ENCODE data around the gene AUTS2. TPM values are rescaled to one million over a fixed set of nuclear protein-coding genes. Genes with fewer than 3 reads are reported as not detected.

Gene AUTS2
- total RNA-seq, 1 experiment from 2014 or later = 2.5 TPM

GRCh38 chr7:69700331-69700730 is 102.1 kb downstream of the AUTS2 start:
- no peaks in the 10 kb centered on the region for H3K27me3 ChIP-seq (ENCODE audit: control insufficient read depth, insufficient read depth, low read length)
- no TSS peak for BruUV-seq (replicated peaks)
- no peaks in the 10 kb centered on the region for H3K9me3 ChIP-seq (ENCODE audit: control insufficient read depth, insufficient read depth, low read depth, low read length)
- CTCF ChIA-PET = no interaction called here
- no peak overlapping the region for H3K4me3 ChIP-seq (ENCODE audit: low read depth in 2 of 2, low read length in 2 of 2)
- H3K4me1 ChIP-seq (ENCODE audit: control insufficient read depth, insufficient read depth, low read length) = no peaks in the 10 kb centered on the region
- DNase-seq (ENCODE audit: low read depth, low spot score) (no peak), ATAC-seq (no peak)
- intact Hi-C loops (cut with micrococcal nuclease; ENCODE audit: unreplicated experiment) (no loop called here), in situ Hi-C loops (cut with HindIII; ENCODE audit: low pct_unique_long_range_greater_than_20kb, low sequenced_read_pairs) (no loop called here)
- POLR2A ChIA-PET = interaction anchor here (0.5 kb wide), 1 partner anchor 49 kb away, joined by 4 read pairs; no protein-coding TSS in a partner anchor
- no peaks in the 10 kb centered on the region for H3K36me3 ChIP-seq (ENCODE audit: control insufficient read depth, insufficient read depth, low read length)
- H3K27ac ChIP-seq (ENCODE audit: low read length) = no peak overlapping the region
- TF ChIP-seq REST (IDR thresholded peaks at IDR 0.05; ENCODE audit: insufficient read depth in 1 of 2, low read depth in 2 of 2, low read length in 1 of 2) (no peak), POLR2AphosphoS5 (IDR thresholded peaks at IDR 0.05; ENCODE audit: low read depth, low read length) (no peak), CTCF (IDR thresholded peaks at IDR 0.05) (no peak), SIN3A (IDR thresholded peaks at IDR 0.05; ENCODE audit: borderline replicate concordance, insufficient read depth, low read depth, low read length) (no peak), TCF7L2 (IDR thresholded peaks at IDR 0.05; ENCODE audit: low read depth, low read length) (no peak)

- TF ChIP-seq TCF7L2 (IDR thresholded peaks at IDR 0.05; ENCODE audit: low read depth, low read length) (no peak), REST (IDR thresholded peaks at IDR 0.05; ENCODE audit: insufficient read depth in 1 of 2, low read depth in 2 of 2, low read length in 1 of 2) (no peak), POLR2AphosphoS5 (IDR thresholded peaks at IDR 0.05; ENCODE audit: low read depth, low read length) (no peak), CTCF (IDR thresholded peaks at IDR 0.05) (no peak)
- no TSS peak for BruUV-seq (replicated peaks)
- no peak for DNase-seq (ENCODE audit: low read depth, low spot score)
These were observed 103.0 kb downstream of the AUTS2 start for GRCh38 chr7:69701288-69701687.

More at GRCh38 chr7:69701288-69701687, 103.0 kb downstream of the AUTS2 start:
- in situ Hi-C loops (cut with HindIII; ENCODE audit: low pct_unique_long_range_greater_than_20kb, low sequenced_read_pairs) (no loop called here), intact Hi-C loops (cut with micrococcal nuclease; ENCODE audit: unreplicated experiment) (no loop called here)
- Histone ChIP-seq H3K36me3 (ENCODE audit: control insufficient read depth, insufficient read depth, low read length) (no peaks in the 10 kb centered on the region), H3K4me1 (ENCODE audit: control insufficient read depth, insufficient read depth, low read length) (no peaks in the 10 kb centered on the region), H3K9me3 (ENCODE audit: control insufficient read depth, insufficient read depth, low read depth, low read length) (no peaks in the 10 kb centered on the region), H3K27ac (ENCODE audit: low read length) (no peak overlapping the region), H3K4me3 (ENCODE audit: low read depth in 2 of 2, low read length in 2 of 2) (no peak overlapping the region), H3K27me3 (ENCODE audit: control insufficient read depth, insufficient read depth, low read length) (no peaks in the 10 kb centered on the region)
- POLR2A ChIA-PET = no interaction called here
- no peak for ATAC-seq
- CTCF ChIA-PET = no interaction called here

Measured in Panc1 (cell line).